HG03520 (cell line): ENCODE measurements around the gene GREB1L.
"Not testable (repeated sequence)": the region's sequence is repeated elsewhere in the genome, so short reads cannot be mapped to it uniquely, and the experiment has no call there.

Experiments
- ATAC-seq: cut with Tn5 transposase; IDR thresholded peaks from one replicate; pipeline ENCODE4 v1.9.1; 2021; ENCODE audit warnings: mild to moderate bottlenecking, moderate library complexity; ENCODE audit not compliant: unreplicated experiment

GREB1L gene

GRCh38 chr18:21303895-21304294 is 61.9 kb downstream of the GREB1L start:
- ATAC-seq: no peak

- ATAC-seq: no peak
Observed at GRCh38 chr18:21305621-21306020, 63.6 kb downstream of the GREB1L start.

- no peak for ATAC-seq
Observed at GRCh38 chr18:21306368-21306767, 64.3 kb downstream of the GREB1L start.

- ATAC-seq: no peak
Observed at GRCh38 chr18:21307578-21307977, 65.5 kb downstream of the GREB1L start.

GRCh38 chr18:21309248-21309647 is 67.2 kb downstream of the GREB1L start:
- ATAC-seq: no peak

- not testable (repeated sequence) for ATAC-seq
Observed at GRCh38 chr18:21311980-21312379, 69.9 kb downstream of the GREB1L start.

GRCh38 chr18:21313576-21313975 is 71.5 kb downstream of the GREB1L start:
- no peak for ATAC-seq

- ATAC-seq: no peak
Observed at GRCh38 chr18:21314724-21315123, 72.7 kb downstream of the GREB1L start.

GRCh38 chr18:21315126-21315525 is 73.1 kb downstream of the GREB1L start:
- not testable (repeated sequence) for ATAC-seq

- no peak for ATAC-seq
Observed at GRCh38 chr18:21315741-21316197, 73.7 kb downstream of the GREB1L start.

- ATAC-seq: no peak
Observed at GRCh38 chr18:21316296-21316695, 74.3 kb downstream of the GREB1L start.

GRCh38 chr18:21321711-21322110 is 79.7 kb downstream of the GREB1L start:
- no peak for ATAC-seq

GRCh38 chr18:21327101-21327500 is 85.1 kb downstream of the GREB1L start:
- no peak for ATAC-seq

- ATAC-seq: no peak
Observed at GRCh38 chr18:21330122-21330701, 88.2 kb downstream of the GREB1L start.

- no peak for ATAC-seq
Observed at GRCh38 chr18:21331065-21331464, 89.0 kb downstream of the GREB1L start.

- ATAC-seq: no peak
Observed at GRCh38 chr18:21335927-21336488, 94.0 kb downstream of the GREB1L start.

- ATAC-seq: no peak
Observed at GRCh38 chr18:21336846-21337245, 94.8 kb downstream of the GREB1L start.

GRCh38 chr18:21341141-21341540 is 99.1 kb downstream of the GREB1L start:
- ATAC-seq: no peak

- no peak for ATAC-seq
Observed at GRCh38 chr18:21342372-21342771, 100.3 kb downstream of the GREB1L start.

- ATAC-seq: no peak
Observed at GRCh38 chr18:21344860-21345259, 102.8 kb downstream of the GREB1L start.

- no peak for ATAC-seq
Observed at GRCh38 chr18:21345840-21346239, 103.8 kb downstream of the GREB1L start.

GRCh38 chr18:21359746-21360145 is 117.7 kb downstream of the GREB1L start:
- no peak for ATAC-seq

GRCh38 chr18:21361307-21361880 is 119.4 kb downstream of the GREB1L start:
- ATAC-seq: no peak
